WTC11 (cell line): Measurements from ENCODE around the gene BAG3. TPM values are rescaled to one million over a fixed set of nuclear protein-coding genes. Genes with fewer than 3 reads are reported as not detected.

ENCODE experiments used
- ATAC-seq: fragments of 200-7000 bp; cut with Tn5 transposase; 2 replicates; pipeline ENCODE4 v1.10.0; 2021; ENCODE audit warnings: mild to moderate bottlenecking, moderate library complexity
- CTCF ChIA-PET: fragments of 300-600 bp; sonication (Branson Sonifier 250); formaldehyde crosslinking; loops from one replicate; lab custom pipeline; 2021; ENCODE audit warnings: antibody characterized with exemption; lab: Charles Lee
- POLR2A ChIA-PET: fragments of 350-600 bp; sonication (Branson Sonifier 250); formaldehyde crosslinking; loops from one replicate; lab custom pipeline; 2021; ENCODE audit warnings: antibody characterized with exemption; lab: Charles Lee
- DNase-seq: peaks from one replicate; pipeline ENCODE4 v3.0.0; 2021; ENCODE audit warnings: low spot score
- H3K27ac Mint-ChIP-seq: 2 replicates; pipeline ENCODE4 v1.8.0; 2021; ENCODE audit warnings: mixed read lengths
- H3K27me3 Mint-ChIP-seq: 2 replicates; pipeline ENCODE4 v1.8.0; 2021; ENCODE audit warnings: low read depth, mild to moderate bottlenecking, moderate library complexity, mixed read lengths
- H3K36me3 Mint-ChIP-seq: 2 replicates; pipeline ENCODE4 v1.8.0; 2021; ENCODE audit warnings: mixed read lengths
- H3K4me1 Mint-ChIP-seq: 2 replicates; pipeline ENCODE4 v1.8.0; 2022; ENCODE audit warnings: mixed read lengths
- H3K4me3 Mint-ChIP-seq: 2 replicates; pipeline ENCODE4 v1.8.0; 2021; ENCODE audit warnings: mild to moderate bottlenecking, moderate library complexity, mixed read lengths
- H3K9me3 Mint-ChIP-seq: 2 replicates; pipeline ENCODE4 v1.8.0; 2021; ENCODE audit warnings: mixed read lengths
- E2F4 ChIP-seq: sonication (generic); formaldehyde crosslinking; IDR thresholded peaks from 2 replicates; pipeline ENCODE4 v1.8.1; 2022; ENCODE audit warnings: low read depth, mild to moderate bottlenecking, moderate library complexity, missing genetic modification reagents, borderline replicate concordance
- ELF4 ChIP-seq: sonication (generic); formaldehyde crosslinking; IDR thresholded peaks from 2 replicates; pipeline ENCODE4 v1.8.1; 2022; ENCODE audit warnings: low read depth, mild to moderate bottlenecking, moderate library complexity, missing genetic modification reagents
- FOXK1 ChIP-seq: sonication (generic); formaldehyde crosslinking; IDR thresholded peaks from 2 replicates; pipeline ENCODE4 v1.8.0; 2022; ENCODE audit warnings: mild to moderate bottlenecking, moderate library complexity, missing genetic modification reagents
- GABPB1 ChIP-seq: sonication (generic); formaldehyde crosslinking; IDR thresholded peaks from 2 replicates; pipeline ENCODE4 v1.8.1; 2023; ENCODE audit warnings: mild to moderate bottlenecking, missing genetic modification reagents
- MXD4 ChIP-seq: fragments of 250-450 bp; sonication (Bioruptor Pico); IDR thresholded peaks from 2 replicates; pipeline ENCODE4 v1.8.0; 2021; ENCODE audit warnings: mild to moderate bottlenecking, moderate library complexity, borderline replicate concordance
- MYBL2 ChIP-seq: sonication (generic); formaldehyde crosslinking; IDR thresholded peaks from 2 replicates; pipeline ENCODE4 v1.8.1; 2023; ENCODE audit warnings: mild to moderate bottlenecking, moderate library complexity, missing genetic modification reagents
- NR3C1 ChIP-seq: sonication (generic); formaldehyde crosslinking; conservative IDR thresholded peaks from 2 replicates; pipeline ENCODE4 v1.8.1; 2023; ENCODE audit warnings: low read depth, mild to moderate bottlenecking, missing genetic modification reagents
- PRRX2 ChIP-seq: fragments of 250-450 bp; sonication (Bioruptor Pico); IDR thresholded peaks from 2 replicates; pipeline ENCODE4 v1.8.0; 2021; ENCODE audit warnings: mild to moderate bottlenecking
- SMAD4 ChIP-seq: sonication (generic); formaldehyde crosslinking; IDR thresholded peaks from 2 replicates; pipeline ENCODE4 v1.8.0; 2022; ENCODE audit warnings: mild to moderate bottlenecking, missing genetic modification reagents
- ZNF423 ChIP-seq: fragments of 250-450 bp; sonication (Bioruptor Pico); IDR thresholded peaks from 2 replicates; pipeline ENCODE4 v2.1.2; 2022; ENCODE audit warnings: mild to moderate bottlenecking, moderate library complexity
- total RNA-seq: library from RNA; stranded (reverse); gene quantifications from 3 replicates; pipeline ENCODE4 v1.2.3, GENCODE V29; 2021
- TF ChIP-seq, protein P1 (sequence below): sonication (generic); formaldehyde crosslinking; IDR thresholded peaks from 2 replicates; pipeline ENCODE4 v1.8.1; 2022; ENCODE audit warnings: mild to moderate bottlenecking, missing genetic modification reagents, moderate library complexity, borderline replicate concordance
- TF ChIP-seq, protein P2 (sequence below): sonication (generic); formaldehyde crosslinking; IDR thresholded peaks from 2 replicates; pipeline ENCODE4 v1.8.1; 2023; ENCODE audit warnings: mild to moderate bottlenecking, moderate library complexity, missing genetic modification reagents
- TF ChIP-seq, protein P3 (sequence below): fragments of 200-600 bp; IDR thresholded peaks from 2 replicates; pipeline ENCODE4 v1.8.0; 2022; ENCODE audit warnings: antibody characterized with exemption
- TF ChIP-seq, protein P4 (sequence below): sonication (generic); formaldehyde crosslinking; IDR thresholded peaks from 2 replicates; pipeline ENCODE4 v1.8.1; 2023; ENCODE audit warnings: mild to moderate bottlenecking, missing genetic modification reagents, borderline replicate concordance

Gene BAG3
- total RNA-seq, 1 experiment from 2014 or later: 15.7 TPM

DNA sequence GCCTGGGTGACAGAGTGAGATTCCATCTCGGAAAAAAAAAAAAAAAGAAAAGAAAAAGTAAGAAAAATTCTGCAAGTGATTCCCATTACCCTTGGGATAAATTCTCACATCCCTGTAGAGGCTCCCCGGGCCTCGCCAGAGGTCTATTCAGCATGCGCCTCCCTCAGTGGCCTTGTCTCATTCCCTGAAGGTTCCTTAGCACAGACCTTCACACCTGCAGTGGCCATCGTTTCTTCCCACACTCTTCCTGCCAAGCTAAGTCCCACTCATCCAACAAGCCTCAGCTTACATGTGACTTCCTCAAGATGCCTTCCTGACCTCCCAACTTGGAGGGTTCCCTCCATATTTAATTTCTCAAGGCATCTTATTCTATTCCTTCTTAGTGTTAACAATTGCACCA lies 20.9 kb upstream of the BAG3 start:
- Mint-ChIP-seq H3K4me3 (no peak overlapping the region), H3K4me1 (no peaks in the 10 kb centered on the region), H3K9me3 (no peaks in the 10 kb centered on the region), H3K27me3 (no peaks in the 10 kb centered on the region), H3K36me3 (no peaks in the 10 kb centered on the region), H3K27ac (no peak overlapping the region)
- ChIA-PET CTCF (interaction anchor here (0.9 kb wide), 1 partner anchor 57 kb away, joined by 3 read pairs; no protein-coding TSS in a partner anchor), POLR2A (no interaction called here)
- ATAC-seq (no peak), DNase-seq (no peak)
- TF ChIP-seq NR3C1 (CRISPR knock-in tag) (no peak), FOXK1 (no peak), SMAD4 (CRISPR knock-in tag) (no peak), PRRX2 (CRISPR knock-in tag) (no peak), ZNF423 (CRISPR knock-in tag) (no peak)
- TF ChIP-seq, protein P1, sequence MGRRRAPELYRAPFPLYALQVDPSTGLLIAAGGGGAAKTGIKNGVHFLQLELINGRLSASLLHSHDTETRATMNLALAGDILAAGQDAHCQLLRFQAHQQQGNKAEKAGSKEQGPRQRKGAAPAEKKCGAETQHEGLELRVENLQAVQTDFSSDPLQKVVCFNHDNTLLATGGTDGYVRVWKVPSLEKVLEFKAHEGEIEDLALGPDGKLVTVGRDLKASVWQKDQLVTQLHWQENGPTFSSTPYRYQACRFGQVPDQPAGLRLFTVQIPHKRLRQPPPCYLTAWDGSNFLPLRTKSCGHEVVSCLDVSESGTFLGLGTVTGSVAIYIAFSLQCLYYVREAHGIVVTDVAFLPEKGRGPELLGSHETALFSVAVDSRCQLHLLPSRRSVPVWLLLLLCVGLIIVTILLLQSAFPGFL (CRISPR knock-in tag): no peak

GRCh38 chr10:119633538-119634218 lies 17.5 kb upstream of the BAG3 start:
- ATAC-seq (no peak), DNase-seq (no peak)
- Mint-ChIP-seq H3K4me3 (no peak overlapping the region), H3K27ac (no peak overlapping the region), H3K27me3 (no peaks in the 10 kb centered on the region), H3K9me3 (no peaks in the 10 kb centered on the region), H3K36me3 (no peaks in the 10 kb centered on the region), H3K4me1 (no peaks in the 10 kb centered on the region)
- ChIA-PET CTCF (interaction anchor here (0.6 to 2.4 kb wide), 4 partner anchors 10 to 31 kb away, joined by 4 to 7 read pairs (median 5); no protein-coding TSS in a partner anchor), POLR2A (interaction anchor here (0.7 kb wide), 4 partner anchors 12 to 1745 kb away, joined by 3 to 10 read pairs (median 5); no protein-coding TSS in a partner anchor)
- TF ChIP-seq MYBL2 (CRISPR knock-in tag) (no peak), ELF4 (no peak)
- TF ChIP-seq, protein P2, sequence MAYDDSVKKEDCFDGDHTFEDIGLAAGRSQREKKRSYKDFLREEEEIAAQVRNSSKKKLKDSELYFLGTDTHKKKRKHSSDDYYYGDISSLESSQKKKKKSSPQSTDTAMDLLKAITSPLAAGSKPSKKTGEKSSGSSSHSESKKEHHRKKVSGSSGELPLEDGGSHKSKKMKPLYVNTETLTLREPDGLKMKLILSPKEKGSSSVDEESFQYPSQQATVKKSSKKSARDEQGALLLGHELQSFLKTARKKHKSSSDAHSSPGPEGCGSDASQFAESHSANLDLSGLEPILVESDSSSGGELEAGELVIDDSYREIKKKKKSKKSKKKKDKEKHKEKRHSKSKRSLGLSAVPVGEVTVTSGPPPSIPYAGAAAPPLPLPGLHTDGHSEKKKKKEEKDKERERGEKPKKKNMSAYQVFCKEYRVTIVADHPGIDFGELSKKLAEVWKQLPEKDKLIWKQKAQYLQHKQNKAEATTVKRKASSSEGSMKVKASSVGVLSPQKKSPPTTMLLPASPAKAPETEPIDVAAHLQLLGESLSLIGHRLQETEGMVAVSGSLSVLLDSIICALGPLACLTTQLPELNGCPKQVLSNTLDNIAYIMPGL (CRISPR knock-in tag): no peak

DNA sequence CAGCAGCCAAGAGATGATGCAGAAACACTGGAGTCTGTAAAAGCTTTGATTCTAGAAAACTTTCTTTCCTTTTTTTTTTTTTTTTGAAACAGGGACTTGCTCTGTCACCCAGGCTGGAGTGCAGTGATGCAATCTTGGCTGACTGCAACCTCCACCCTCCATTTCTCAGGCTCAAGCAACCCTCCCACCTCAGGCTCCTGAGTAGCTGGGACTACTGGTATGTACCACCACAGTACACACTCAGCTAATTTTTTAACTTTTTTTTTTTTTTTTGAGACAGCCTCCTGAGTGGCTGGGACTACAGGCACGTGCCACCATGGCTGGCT lies 17.0 kb upstream of the BAG3 start:
- Mint-ChIP-seq H3K27ac (no peak overlapping the region), H3K27me3 (no peaks in the 10 kb centered on the region), H3K4me1 (no peaks in the 10 kb centered on the region), H3K36me3 (no peaks in the 10 kb centered on the region), H3K9me3 (no peaks in the 10 kb centered on the region), H3K4me3 (no peak overlapping the region)
- POLR2A ChIA-PET: interaction anchor here (0.7 kb wide), 2 partner anchors 12 to 370 kb away, joined by 4 to 6 read pairs; no protein-coding TSS in a partner anchor
- TF ChIP-seq MXD4: no peak
- TF ChIP-seq GABPB1 (CRISPR knock-in tag): peak; percentile 79
- TF ChIP-seq, protein P3, sequence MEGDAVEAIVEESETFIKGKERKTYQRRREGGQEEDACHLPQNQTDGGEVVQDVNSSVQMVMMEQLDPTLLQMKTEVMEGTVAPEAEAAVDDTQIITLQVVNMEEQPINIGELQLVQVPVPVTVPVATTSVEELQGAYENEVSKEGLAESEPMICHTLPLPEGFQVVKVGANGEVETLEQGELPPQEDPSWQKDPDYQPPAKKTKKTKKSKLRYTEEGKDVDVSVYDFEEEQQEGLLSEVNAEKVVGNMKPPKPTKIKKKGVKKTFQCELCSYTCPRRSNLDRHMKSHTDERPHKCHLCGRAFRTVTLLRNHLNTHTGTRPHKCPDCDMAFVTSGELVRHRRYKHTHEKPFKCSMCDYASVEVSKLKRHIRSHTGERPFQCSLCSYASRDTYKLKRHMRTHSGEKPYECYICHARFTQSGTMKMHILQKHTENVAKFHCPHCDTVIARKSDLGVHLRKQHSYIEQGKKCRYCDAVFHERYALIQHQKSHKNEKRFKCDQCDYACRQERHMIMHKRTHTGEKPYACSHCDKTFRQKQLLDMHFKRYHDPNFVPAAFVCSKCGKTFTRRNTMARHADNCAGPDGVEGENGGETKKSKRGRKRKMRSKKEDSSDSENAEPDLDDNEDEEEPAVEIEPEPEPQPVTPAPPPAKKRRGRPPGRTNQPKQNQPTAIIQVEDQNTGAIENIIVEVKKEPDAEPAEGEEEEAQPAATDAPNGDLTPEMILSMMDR: no peak
- CTCF ChIA-PET: interaction anchor here (0.6 to 2.4 kb wide), 3 partner anchors 10 to 31 kb away, joined by 4 to 7 read pairs (median 6); no protein-coding TSS in a partner anchor
- ATAC-seq (no peak), DNase-seq (no peak)

- ChIA-PET POLR2A (no interaction called here), CTCF (no interaction called here)
- H3K4me3 Mint-ChIP-seq: no peak overlapping the region
- no peaks in the 10 kb centered on the region; the same call in 1 of the 2 replicates for H3K27me3 Mint-ChIP-seq
- no peak for DNase-seq
- no peaks in the 10 kb centered on the region for H3K4me1 Mint-ChIP-seq
- no peaks in the 10 kb centered on the region for H3K9me3 Mint-ChIP-seq
- H3K27ac Mint-ChIP-seq: no peak overlapping the region
- no peak for ATAC-seq
- H3K36me3 Mint-ChIP-seq: no peaks in the 10 kb centered on the region
- no peak for TF ChIP-seq E2F4
- TF ChIP-seq, protein P4, sequence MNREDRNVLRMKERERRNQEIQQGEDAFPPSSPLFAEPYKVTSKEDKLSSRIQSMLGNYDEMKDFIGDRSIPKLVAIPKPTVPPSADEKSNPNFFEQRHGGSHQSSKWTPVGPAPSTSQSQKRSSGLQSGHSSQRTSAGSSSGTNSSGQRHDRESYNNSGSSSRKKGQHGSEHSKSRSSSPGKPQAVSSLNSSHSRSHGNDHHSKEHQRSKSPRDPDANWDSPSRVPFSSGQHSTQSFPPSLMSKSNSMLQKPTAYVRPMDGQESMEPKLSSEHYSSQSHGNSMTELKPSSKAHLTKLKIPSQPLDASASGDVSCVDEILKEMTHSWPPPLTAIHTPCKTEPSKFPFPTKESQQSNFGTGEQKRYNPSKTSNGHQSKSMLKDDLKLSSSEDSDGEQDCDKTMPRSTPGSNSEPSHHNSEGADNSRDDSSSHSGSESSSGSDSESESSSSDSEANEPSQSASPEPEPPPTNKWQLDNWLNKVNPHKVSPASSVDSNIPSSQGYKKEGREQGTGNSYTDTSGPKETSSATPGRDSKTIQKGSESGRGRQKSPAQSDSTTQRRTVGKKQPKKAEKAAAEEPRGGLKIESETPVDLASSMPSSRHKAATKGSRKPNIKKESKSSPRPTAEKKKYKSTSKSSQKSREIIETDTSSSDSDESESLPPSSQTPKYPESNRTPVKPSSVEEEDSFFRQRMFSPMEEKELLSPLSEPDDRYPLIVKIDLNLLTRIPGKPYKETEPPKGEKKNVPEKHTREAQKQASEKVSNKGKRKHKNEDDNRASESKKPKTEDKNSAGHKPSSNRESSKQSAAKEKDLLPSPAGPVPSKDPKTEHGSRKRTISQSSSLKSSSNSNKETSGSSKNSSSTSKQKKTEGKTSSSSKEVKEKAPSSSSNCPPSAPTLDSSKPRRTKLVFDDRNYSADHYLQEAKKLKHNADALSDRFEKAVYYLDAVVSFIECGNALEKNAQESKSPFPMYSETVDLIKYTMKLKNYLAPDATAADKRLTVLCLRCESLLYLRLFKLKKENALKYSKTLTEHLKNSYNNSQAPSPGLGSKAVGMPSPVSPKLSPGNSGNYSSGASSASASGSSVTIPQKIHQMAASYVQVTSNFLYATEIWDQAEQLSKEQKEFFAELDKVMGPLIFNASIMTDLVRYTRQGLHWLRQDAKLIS (CRISPR knock-in tag): no peak
- TF ChIP-seq, protein P1 (CRISPR knock-in tag): no peak
Observed at GRCh38 chr10:119637631-119638030, 13.5 kb upstream of the BAG3 start.
